SU-DHL-6 (cell line): ENCODE results near the gene RMND5B.

Experiments used
- H2AFZ ChIP-seq: fragments of 200-600 bp; sonication (generic); 2 replicates; pipeline ENCODE4 v1.6.1; 2014; ENCODE audit warnings: low read depth, mild to moderate bottlenecking, moderate library complexity, mixed read lengths, antibody characterized with exemption, low read length; ENCODE audit not compliant: severe bottlenecking
- H3F3A ChIP-seq: fragments of 200-600 bp; shearing (Covaris generic); 2 replicates; pipeline ENCODE4 v1.6.0; 2016; ENCODE audit warnings: antibody characterized with exemption, mild to moderate bottlenecking; ENCODE audit not compliant: insufficient read depth
- H3K27ac ChIP-seq: fragments of 200-600 bp; sonication (generic); 2 replicates; pipeline ENCODE4 v1.5.1; 2016; ENCODE audit warnings: low read depth, mild to moderate bottlenecking, low read length, moderate library complexity, mixed read lengths
- H3K27me3 ChIP-seq: fragments of 200-600 bp; sonication (generic), shearing (Covaris generic); 2 replicates; pipeline ENCODE4 v1.6.0; 2014; ENCODE audit warnings: mild to moderate bottlenecking, low read length
- H3K36me3 ChIP-seq: fragments of 200-600 bp; sonication (generic); 2 replicates; pipeline ENCODE4 v1.6.1; 2014; ENCODE audit warnings: mild to moderate bottlenecking, low read length, mixed read lengths
- H3K4me2 ChIP-seq: fragments of 300-600, 200-600 bp; shearing (Covaris generic), sonication (generic); 2 replicates; pipeline ENCODE4 v1.6.0; 2014; ENCODE audit warnings: low read length, low read depth, mild to moderate bottlenecking; ENCODE audit not compliant: poor library complexity, severe bottlenecking
- H3K4me3 ChIP-seq: fragments of 200-600 bp; sonication (generic); 2 replicates; pipeline ENCODE4 v1.5.1; 2014; ENCODE audit warnings: antibody characterized with exemption, low read length, mild to moderate bottlenecking, mixed read lengths; ENCODE audit not compliant: insufficient read depth, poor library complexity, severe bottlenecking
- H3K79me2 ChIP-seq: fragments of 200-600 bp; sonication (generic); 2 replicates; pipeline ENCODE4 v1.6.1; 2014; ENCODE audit warnings: mild to moderate bottlenecking, low read length, moderate library complexity; ENCODE audit not compliant: insufficient read depth
- H3K9ac ChIP-seq: fragments of 200-600 bp; sonication (generic); 2 replicates; pipeline ENCODE4 v1.7.0; 2014; ENCODE audit warnings: mild to moderate bottlenecking, low read length
- H3K9me2 ChIP-seq: fragments of 200-600 bp; sonication (generic); replicated peaks from 2 replicates; pipeline ENCODE4 v1.6.1; 2014; ENCODE audit warnings: low read length; ENCODE audit not compliant: insufficient read depth
- H3K9me3 ChIP-seq: fragments of 200-600 bp; sonication (generic); 2 replicates; pipeline ENCODE4 v1.6.1; 2014; ENCODE audit warnings: low read length, mixed read lengths; ENCODE audit not compliant: insufficient read depth
- H4K20me1 ChIP-seq: fragments of 200-600 bp; sonication (generic); 2 replicates; pipeline ENCODE4 v1.6.1; 2014; ENCODE audit warnings: low read depth, mild to moderate bottlenecking, antibody characterized with exemption, low read length, moderate library complexity, mixed read lengths
- EZH2phosphoT487 ChIP-seq: fragments of 200-600 bp; sonication (generic), shearing (Covaris generic); conservative IDR thresholded peaks from 2 replicates; pipeline ENCODE4 v1.6.1; 2018; ENCODE audit warnings: mild to moderate bottlenecking, antibody characterized with exemption, low read length, moderate library complexity, mixed read lengths
- TF ChIP-seq, protein P1 (sequence below): fragments of 200-600 bp; sonication (generic); IDR thresholded peaks from one replicate; pipeline ENCODE4 v1.5.1; 2017; ENCODE audit warnings: antibody characterized with exemption, mild to moderate bottlenecking, low read length, moderate library complexity; ENCODE audit not compliant: insufficient read depth, poor library complexity, severe bottlenecking

The RMND5B gene

DNA sequence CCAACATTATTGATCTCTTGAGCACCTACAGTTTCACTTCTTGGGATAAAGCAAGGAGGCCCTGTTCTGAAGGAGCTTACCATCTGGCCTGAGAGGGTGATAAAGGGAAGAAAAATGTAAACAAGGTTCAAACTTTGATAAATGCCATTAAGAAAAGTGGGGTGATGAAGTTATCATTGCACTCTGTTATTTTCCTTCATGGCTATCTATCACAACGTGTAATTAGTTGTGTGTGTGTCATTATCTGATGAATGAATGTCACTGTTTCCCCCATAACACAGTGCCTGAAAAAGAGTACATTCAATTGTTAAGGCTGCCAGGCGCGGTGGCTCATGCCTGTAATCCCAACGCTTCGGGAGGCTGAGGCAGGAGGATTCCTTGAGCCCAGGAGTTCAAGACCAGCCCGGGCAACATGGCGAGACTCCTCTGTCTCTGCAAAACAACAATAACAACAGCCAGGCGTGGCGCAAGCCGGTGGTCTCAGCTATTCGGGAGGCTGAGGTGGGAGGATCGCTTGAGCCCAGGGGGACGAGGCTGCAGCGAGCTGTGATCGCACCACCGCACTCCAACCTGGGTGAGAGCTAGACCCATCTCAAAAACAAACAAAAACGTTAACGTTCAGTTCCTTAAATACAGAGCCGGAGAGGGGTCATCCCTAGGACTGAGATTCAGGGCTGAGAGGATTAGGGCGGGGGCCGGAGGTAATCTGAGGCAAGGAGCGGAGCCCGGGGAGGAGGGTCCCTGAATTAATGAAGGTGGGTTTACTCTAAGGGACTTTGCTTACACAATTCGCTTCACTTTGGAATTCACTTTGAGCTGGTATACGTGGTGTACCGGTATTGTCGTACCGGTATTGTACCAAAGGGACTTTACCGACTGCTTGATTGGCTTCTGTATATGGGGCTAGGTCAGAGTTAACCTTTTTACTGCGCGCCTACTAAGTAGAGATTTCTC is 22.0 kb downstream of the RMND5B start:
- no peaks in the 10 kb centered on the region for H3K9me2 ChIP-seq
- H4K20me1 ChIP-seq = no peaks in the 10 kb centered on the region
- H3K4me3 ChIP-seq = peak overlapping the region; percentile 95
- TF ChIP-seq, protein P1, sequence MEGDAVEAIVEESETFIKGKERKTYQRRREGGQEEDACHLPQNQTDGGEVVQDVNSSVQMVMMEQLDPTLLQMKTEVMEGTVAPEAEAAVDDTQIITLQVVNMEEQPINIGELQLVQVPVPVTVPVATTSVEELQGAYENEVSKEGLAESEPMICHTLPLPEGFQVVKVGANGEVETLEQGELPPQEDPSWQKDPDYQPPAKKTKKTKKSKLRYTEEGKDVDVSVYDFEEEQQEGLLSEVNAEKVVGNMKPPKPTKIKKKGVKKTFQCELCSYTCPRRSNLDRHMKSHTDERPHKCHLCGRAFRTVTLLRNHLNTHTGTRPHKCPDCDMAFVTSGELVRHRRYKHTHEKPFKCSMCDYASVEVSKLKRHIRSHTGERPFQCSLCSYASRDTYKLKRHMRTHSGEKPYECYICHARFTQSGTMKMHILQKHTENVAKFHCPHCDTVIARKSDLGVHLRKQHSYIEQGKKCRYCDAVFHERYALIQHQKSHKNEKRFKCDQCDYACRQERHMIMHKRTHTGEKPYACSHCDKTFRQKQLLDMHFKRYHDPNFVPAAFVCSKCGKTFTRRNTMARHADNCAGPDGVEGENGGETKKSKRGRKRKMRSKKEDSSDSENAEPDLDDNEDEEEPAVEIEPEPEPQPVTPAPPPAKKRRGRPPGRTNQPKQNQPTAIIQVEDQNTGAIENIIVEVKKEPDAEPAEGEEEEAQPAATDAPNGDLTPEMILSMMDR = no peak
- no peak for TF ChIP-seq EZH2phosphoT487
- peak overlapping the region; percentile 71 for H3K4me2 ChIP-seq
- no peaks in the 10 kb centered on the region for H3K36me3 ChIP-seq
- H3K79me2 ChIP-seq = peaks cover 10% of the 10 kb centered on the region
- H3F3A ChIP-seq = peaks cover 14% of the 10 kb centered on the region; the same call in 1 of the 2 replicates
- H3K27ac ChIP-seq = peak overlapping the region; percentile 20
- H3K9ac ChIP-seq = peak overlapping the region; percentile 88
- H3K27me3 ChIP-seq = no peaks in the 10 kb centered on the region
- H2AFZ ChIP-seq = peak overlapping the region; percentile 50
- no peaks in the 10 kb centered on the region for H3K9me3 ChIP-seq

DNA sequence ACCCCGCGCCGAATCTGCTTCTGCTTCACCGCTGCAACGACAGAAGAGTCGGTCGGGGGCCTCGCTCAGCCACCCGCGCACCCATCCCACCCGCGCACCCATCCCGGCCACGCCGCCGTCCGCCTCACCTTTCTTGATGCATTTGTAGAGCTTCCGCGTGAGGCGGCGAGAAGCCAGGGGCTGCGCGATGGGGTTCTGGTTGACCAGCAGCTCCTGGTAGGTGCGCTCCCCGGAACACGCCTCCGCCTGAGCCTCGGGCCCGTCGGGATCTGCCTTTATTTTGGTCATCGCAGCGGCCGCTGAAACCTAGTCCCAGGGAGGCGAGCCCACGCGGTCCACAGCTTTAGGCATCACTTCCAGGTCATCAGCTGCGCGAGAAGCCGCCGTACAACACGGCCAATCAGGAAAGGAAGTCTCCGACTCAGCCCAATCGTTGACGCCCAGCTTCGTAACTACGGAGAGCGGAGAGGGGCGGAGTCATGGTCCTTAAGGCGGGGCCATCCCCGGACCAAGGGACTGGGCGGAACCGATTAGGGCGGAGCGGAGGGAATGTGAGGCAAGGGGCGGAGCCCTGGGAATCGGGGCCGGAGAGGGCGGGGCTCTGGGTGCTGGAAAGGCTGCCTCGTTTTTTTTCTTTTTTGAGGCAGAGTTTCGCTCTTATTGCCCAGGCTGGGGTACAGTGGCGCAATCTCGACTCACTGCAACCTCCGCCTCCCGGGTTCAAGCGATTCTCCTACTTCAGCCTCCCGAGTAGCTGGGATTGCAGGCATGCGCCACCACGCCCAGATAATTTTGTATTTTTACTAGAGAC is 22.9 kb downstream of the RMND5B start, which contains the start of gene NHP2:
TSS of gene NHP2 (minus strand) at position 356 of the 811 bp plus-strand sequence. CDS start at position 288, 68 bp downstream.
- H3K36me3 ChIP-seq = no peaks in the 10 kb centered on the region
- TF ChIP-seq, protein P1 = no peak
- no peak for TF ChIP-seq EZH2phosphoT487
- no peaks in the 10 kb centered on the region for H4K20me1 ChIP-seq
- peak within 1 kb of the TSS; percentile 88 for H3K9ac ChIP-seq
- peaks cover 14% of the 10 kb centered on the region; the same call in 1 of the 2 replicates for H3F3A ChIP-seq
- peaks cover 10% of the 10 kb centered on the region for H3K79me2 ChIP-seq
- H3K4me2 ChIP-seq = peak within 1 kb of the TSS; percentile 71
- peak within 1 kb of the TSS; percentile 95 for H3K4me3 ChIP-seq
- H3K27me3 ChIP-seq = no peaks in the 10 kb centered on the region
- no peaks in the 10 kb centered on the region for H3K9me2 ChIP-seq
- peak within 1 kb of the TSS; percentile 54 for H2AFZ ChIP-seq
- H3K27ac ChIP-seq = peak within 1 kb of the TSS; percentile 20
- H3K9me3 ChIP-seq = no peaks in the 10 kb centered on the region

DNA sequence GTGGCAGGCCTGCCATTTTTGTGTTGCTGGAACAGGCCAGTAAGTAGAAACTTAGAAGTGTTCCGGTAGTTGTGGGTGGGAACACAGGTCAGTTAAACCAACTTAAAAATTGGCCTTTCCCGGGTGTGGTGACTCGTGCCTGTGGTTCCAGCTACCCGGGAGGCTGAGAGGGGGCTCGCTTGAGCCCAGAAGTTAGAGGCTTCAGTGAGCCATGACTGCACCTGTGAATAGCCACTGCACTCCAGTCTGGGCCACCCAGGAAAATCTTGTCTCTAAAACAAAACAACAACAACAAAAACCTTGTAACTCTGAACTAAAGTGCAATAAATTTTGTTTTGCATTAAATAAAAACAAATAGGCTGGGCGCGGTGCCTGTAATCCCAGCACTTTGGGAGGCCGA is 24.3 kb downstream of the RMND5B start:
- no peaks in the 10 kb centered on the region for H3K36me3 ChIP-seq
- no peak overlapping the region for H3K9ac ChIP-seq
- H3K79me2 ChIP-seq = peaks cover 10% of the 10 kb centered on the region
- H3K4me3 ChIP-seq = no peak overlapping the region
- H2AFZ ChIP-seq = no peak overlapping the region
- H3K27me3 ChIP-seq = no peaks in the 10 kb centered on the region
- H3K4me2 ChIP-seq = no peak overlapping the region
- TF ChIP-seq, protein P1 = no peak
- no peak for TF ChIP-seq EZH2phosphoT487
- H4K20me1 ChIP-seq = no peaks in the 10 kb centered on the region
- H3F3A ChIP-seq = peaks cover 14% of the 10 kb centered on the region; the same call in 1 of the 2 replicates
- no peak overlapping the region for H3K27ac ChIP-seq
- no peaks in the 10 kb centered on the region for H3K9me2 ChIP-seq
- no peaks in the 10 kb centered on the region for H3K9me3 ChIP-seq
